Measurements from ENCODE around the gene CLEC3A.
A peak's percentile ranks its signal among the peaks of the same experiment; 100 is the strongest.
"Not testable (repeated sequence)": the region's sequence is repeated elsewhere in the genome, so short reads cannot be mapped to it uniquely, and the experiment has no call there.

CLEC3A gene

GRCh38 chr16:77986011-77986740 is 36.2 kb upstream of the CLEC3A start:
- no peak overlapping the region for H3K18ac ChIP-seq (ENCODE audit: low read length)

DNA sequence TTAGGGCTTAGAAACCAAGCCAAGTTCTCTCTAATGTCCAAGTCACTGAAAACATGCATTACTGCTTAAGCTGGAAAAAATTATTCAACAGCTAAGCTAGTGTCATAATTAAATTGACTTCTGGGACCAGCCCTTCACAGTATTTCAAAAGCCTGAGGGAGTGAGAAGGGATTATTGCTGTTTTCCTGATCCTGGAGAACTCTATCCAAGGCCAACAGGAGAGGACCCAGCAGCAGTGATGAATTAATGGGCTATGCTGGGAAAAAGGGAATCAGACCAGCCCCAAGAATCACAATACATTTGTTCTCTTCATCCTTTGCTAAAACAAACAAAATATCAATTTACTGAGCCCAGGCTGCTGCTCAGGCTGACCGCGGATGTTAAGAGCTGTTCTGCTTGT is 34.5 kb upstream of the CLEC3A start:
- no peak for DNase-seq
- Histone ChIP-seq H3K9ac (ENCODE audit: low read length) (no peak overlapping the region), H4K8ac (ENCODE audit: low read depth, low read length) (no peak overlapping the region), H3K18ac (ENCODE audit: low read length) (no peak overlapping the region), H3K4me3 (ENCODE audit: low read length) (no peak overlapping the region), H3K4ac (ENCODE audit: low read depth, low read length) (peak overlapping the region; percentile 9), H3K79me2 (ENCODE audit: control insufficient read depth, insufficient read depth, low read length) (no peaks in the 10 kb centered on the region), H3K36me3 (ENCODE audit: control insufficient read depth, insufficient read depth, low read length) (no peaks in the 10 kb centered on the region), H3K27me3 (ENCODE audit: insufficient read depth, low read length, poor library complexity) (no peaks in the 10 kb centered on the region), H3K4me1 (ENCODE audit: control insufficient read depth, low read depth, low read length) (peaks cover 1% of the 10 kb centered on the region), H3K79me1 (ENCODE audit: low read length) (no peaks in the 10 kb centered on the region), H3K56ac (ENCODE audit: low read length) (no peak overlapping the region), H3K23ac (ENCODE audit: low read length) (no peak overlapping the region), H2BK120ac (ENCODE audit: low read depth, low read length) (no peak overlapping the region), H4K5ac (ENCODE audit: low read length) (no peak overlapping the region), H2AK5ac (ENCODE audit: low read length) (no peak overlapping the region), H2BK15ac (replicated peaks; ENCODE audit: low read depth) (no peak overlapping the region), H3K27ac (ENCODE audit: low read depth, low read length) (no peak overlapping the region), H3K4me2 (ENCODE audit: low read length) (no peak overlapping the region), H2BK5ac (ENCODE audit: low read length) (no peak overlapping the region)
- no CpG with 5 or more reads among the region's 2 CpGs for WGBS (ENCODE audit: extremely low coverage, insufficient coverage, low lambda C conversion rate)

More at GRCh38 chr16:77986011-77986740, 36.2 kb upstream of the CLEC3A start:
- Histone ChIP-seq H3K9ac (ENCODE audit: low read length) (no peak overlapping the region), H2AK5ac (ENCODE audit: low read length) (no peak overlapping the region), H3K4me1 (ENCODE audit: control insufficient read depth, low read depth, low read length) (peaks cover 1% of the 10 kb centered on the region), H2BK5ac (ENCODE audit: low read length) (no peak overlapping the region), H3K36me3 (ENCODE audit: control insufficient read depth, insufficient read depth, low read length) (no peaks in the 10 kb centered on the region), H3K4me2 (ENCODE audit: low read length) (no peak overlapping the region), H3K4ac (ENCODE audit: low read depth, low read length) (no peak overlapping the region), H3K56ac (ENCODE audit: low read length) (no peak overlapping the region), H3K23ac (ENCODE audit: low read length) (no peak overlapping the region), H4K8ac (ENCODE audit: low read depth, low read length) (no peak overlapping the region), H3K79me2 (ENCODE audit: control insufficient read depth, insufficient read depth, low read length) (no peaks in the 10 kb centered on the region), H4K5ac (ENCODE audit: low read length) (no peak overlapping the region), H3K27me3 (ENCODE audit: insufficient read depth, low read length, poor library complexity) (no peaks in the 10 kb centered on the region), H2BK120ac (ENCODE audit: low read depth, low read length) (no peak overlapping the region), H3K27ac (ENCODE audit: low read depth, low read length) (no peak overlapping the region), H3K79me1 (ENCODE audit: low read length) (no peaks in the 10 kb centered on the region), H3K4me3 (ENCODE audit: low read length) (no peak overlapping the region), H2BK15ac (replicated peaks; ENCODE audit: low read depth) (no peak overlapping the region)
- no CpG with 5 or more reads among the region's 7 CpGs for WGBS (ENCODE audit: extremely low coverage, insufficient coverage, low lambda C conversion rate)
- no peak for DNase-seq

- H2AK5ac ChIP-seq (ENCODE audit: low read length): no peak overlapping the region
- H3K4me3 ChIP-seq (ENCODE audit: low read length): no peak overlapping the region
- H3K56ac ChIP-seq (ENCODE audit: low read length): no peak overlapping the region
- no peak overlapping the region for H2BK5ac ChIP-seq (ENCODE audit: low read length)
- H4K5ac ChIP-seq (ENCODE audit: low read length): no peak overlapping the region
- H3K4ac ChIP-seq (ENCODE audit: low read depth, low read length): no peak overlapping the region
- no peak overlapping the region for H4K8ac ChIP-seq (ENCODE audit: low read depth, low read length)
- H2BK120ac ChIP-seq (ENCODE audit: low read depth, low read length): no peak overlapping the region
- no peak for DNase-seq
- no peak overlapping the region for H3K4me2 ChIP-seq (ENCODE audit: low read length)
- H3K79me1 ChIP-seq (ENCODE audit: low read length): no peaks in the 10 kb centered on the region
- peaks cover 1% of the 10 kb centered on the region for H3K4me1 ChIP-seq (ENCODE audit: control insufficient read depth, low read depth, low read length)
- no CpG with 5 or more reads among the region's 4 CpGs for WGBS (ENCODE audit: extremely low coverage, insufficient coverage, low lambda C conversion rate)
- no peaks in the 10 kb centered on the region for H3K36me3 ChIP-seq (ENCODE audit: control insufficient read depth, insufficient read depth, low read length)
- H3K9ac ChIP-seq (ENCODE audit: low read length): no peak overlapping the region
- no peaks in the 10 kb centered on the region for H3K79me2 ChIP-seq (ENCODE audit: control insufficient read depth, insufficient read depth, low read length)
- H2BK15ac ChIP-seq (replicated peaks; ENCODE audit: low read depth): peak overlapping the region; percentile 61
- H3K23ac ChIP-seq (ENCODE audit: low read length): no peak overlapping the region
- H3K27me3 ChIP-seq (ENCODE audit: insufficient read depth, low read length, poor library complexity): no peaks in the 10 kb centered on the region
- no peak overlapping the region for H3K27ac ChIP-seq (ENCODE audit: low read depth, low read length)
- H3K18ac ChIP-seq (ENCODE audit: low read length): peak overlapping the region; percentile 81
Observed at GRCh38 chr16:77989846-77990245, 32.5 kb upstream of the CLEC3A start.

GRCh38 chr16:77991701-77992100 is 30.6 kb upstream of the CLEC3A start:
- Histone ChIP-seq H4K5ac (ENCODE audit: low read length) (peak overlapping the region; percentile 23), H3K18ac (ENCODE audit: low read length) (peak overlapping the region; percentile 95), H3K4me2 (ENCODE audit: low read length) (no peak overlapping the region), H3K4ac (ENCODE audit: low read depth, low read length) (peak overlapping the region; percentile 96), H2BK15ac (replicated peaks; ENCODE audit: low read depth) (no peak overlapping the region), H3K79me1 (ENCODE audit: low read length) (no peaks in the 10 kb centered on the region), H3K56ac (ENCODE audit: low read length) (peak overlapping the region; percentile 65), H4K8ac (ENCODE audit: low read depth, low read length) (peak overlapping the region; percentile 30), H2BK120ac (ENCODE audit: low read depth, low read length) (peak overlapping the region; percentile 95), H2BK5ac (ENCODE audit: low read length) (peak overlapping the region; percentile 98), H3K4me3 (ENCODE audit: low read length) (no peak overlapping the region), H3K27ac (ENCODE audit: low read depth, low read length) (peak overlapping the region; percentile 96), H2AK5ac (ENCODE audit: low read length) (peak overlapping the region; percentile 72), H3K9ac (ENCODE audit: low read length) (no peak overlapping the region), H3K4me1 (ENCODE audit: control insufficient read depth, low read depth, low read length) (peaks cover 1% of the 10 kb centered on the region), H3K79me2 (ENCODE audit: control insufficient read depth, insufficient read depth, low read length) (no peaks in the 10 kb centered on the region), H3K36me3 (ENCODE audit: control insufficient read depth, insufficient read depth, low read length) (no peaks in the 10 kb centered on the region), H3K27me3 (ENCODE audit: insufficient read depth, low read length, poor library complexity) (no peaks in the 10 kb centered on the region), H3K23ac (ENCODE audit: low read length) (no peak overlapping the region)
- DNase-seq: peak; percentile 33
- WGBS (ENCODE audit: extremely low coverage, insufficient coverage, low lambda C conversion rate): no CpG with 5 or more reads among the region's 4 CpGs

DNA sequence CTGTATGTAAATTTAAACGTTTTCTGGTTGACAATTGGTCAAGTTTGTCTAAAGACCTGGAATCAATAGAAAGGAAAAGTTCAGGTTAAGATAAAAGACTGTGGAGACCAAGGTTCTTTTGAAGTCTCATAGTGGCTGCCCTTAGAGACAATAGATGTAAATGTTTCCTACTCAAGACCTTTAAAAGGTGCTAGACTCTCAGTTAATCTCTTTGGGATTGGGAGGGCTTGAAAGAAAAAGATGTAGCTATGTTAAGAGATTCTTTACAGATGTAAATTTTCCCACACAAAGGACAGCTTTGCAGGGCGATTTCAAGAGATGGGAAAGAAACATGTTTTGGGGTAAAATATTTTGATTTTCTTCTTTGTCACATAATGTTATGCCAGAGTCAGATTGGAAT is 30.0 kb upstream of the CLEC3A start:
- H2BK15ac ChIP-seq (replicated peaks; ENCODE audit: low read depth); H3K4ac ChIP-seq (ENCODE audit: low read depth, low read length); H3K9ac ChIP-seq (ENCODE audit: low read length); H3K79me2 ChIP-seq (ENCODE audit: control insufficient read depth, insufficient read depth, low read length); H3K27me3 ChIP-seq (ENCODE audit: insufficient read depth, low read length, poor library complexity); H3K23ac ChIP-seq (ENCODE audit: low read length); H3K56ac ChIP-seq (ENCODE audit: low read length); H4K5ac ChIP-seq (ENCODE audit: low read length); H3K4me2 ChIP-seq (ENCODE audit: low read length); H3K4me1 ChIP-seq (ENCODE audit: control insufficient read depth, low read depth, low read length); H2BK120ac ChIP-seq (ENCODE audit: low read depth, low read length); H4K8ac ChIP-seq (ENCODE audit: low read depth, low read length); H2AK5ac ChIP-seq (ENCODE audit: low read length); H3K79me1 ChIP-seq (ENCODE audit: low read length); H3K4me3 ChIP-seq (ENCODE audit: low read length); H3K36me3 ChIP-seq (ENCODE audit: control insufficient read depth, insufficient read depth, low read length); H3K18ac ChIP-seq (ENCODE audit: low read length); H2BK5ac ChIP-seq (ENCODE audit: low read length): not testable (repeated sequence)
- peak; percentile 94 for DNase-seq
- H3K27ac ChIP-seq (ENCODE audit: low read depth, low read length): peak overlapping the region; percentile 99
- no CpG with 5 or more reads among the region's 2 CpGs for WGBS (ENCODE audit: extremely low coverage, insufficient coverage, low lambda C conversion rate)

All from mesendoderm (in vitro differentiated cells).